SK-N-MC (cell line): ENCODE data around the gene TMEM43.

Experiments
- EZH2 ChIP-seq: fragments of 200-600 bp; sonication (generic); IDR thresholded peaks from one replicate; pipeline ENCODE4 v1.6.1; 2017; ENCODE audit warnings: antibody characterized with exemption
- FOXP2 ChIP-seq: optimal IDR thresholded peaks from 2 replicates; pipeline ENCODE3; 2011; ENCODE audit warnings: mild to moderate bottlenecking, moderate library complexity; ENCODE audit not compliant: insufficient read depth; ENCODE audit errors: extremely low read length, control extremely low read depth
- POLR2AphosphoS5 ChIP-seq: IDR thresholded peaks from 2 replicates; pipeline ENCODE4 v1.6.1; 2012; ENCODE audit warnings: mild to moderate bottlenecking, low read depth, low read length, borderline replicate concordance

GRCh38 chr3:14134291-14134690 lies 9.4 kb downstream of the TMEM43 start:
- TF ChIP-seq EZH2 = no peak
- TF ChIP-seq POLR2AphosphoS5 = no peak
- no peak for TF ChIP-seq FOXP2
